Measurements from ENCODE around the gene RXFP3.

RXFP3 gene

GRCh38 chr5:33934176-33934575, 2.0 kb upstream of the RXFP3 start:
- Histone ChIP-seq H3K9me3 (ENCODE audit: control extremely low read depth in 1 of 5, control insufficient read depth in 4 of 5, insufficient read depth in 2 of 5, low read depth in 1 of 5, low read length in 4 of 5) (peaks cover 0 to 8% (median 0%) of the 10 kb centered on the region in 5 experiments), H3K27me3 (replicated peaks in 2 of 5; ENCODE audit: control insufficient read depth in 4 of 5, insufficient read depth in 5 of 5, low read length in 4 of 5) (peaks cover 0 to 45% (median 22%) of the 10 kb centered on the region in 5 experiments), H3K4me1 (ENCODE audit: control extremely low read depth in 1 of 4, control insufficient read depth in 4 of 4, insufficient read depth in 4 of 4, low read length in 3 of 4) (peaks cover 0 to 12% (median 8%) of the 10 kb centered on the region in 4 experiments), H3K36me3 (ENCODE audit: control insufficient read depth in 4 of 4, insufficient read depth in 4 of 4, low read length in 3 of 4) (no peaks in the 10 kb centered on the region), H3K4me3 (ENCODE audit: control insufficient read depth in 1 of 7, extremely low read depth in 1 of 7, insufficient read depth in 4 of 7, low read depth in 2 of 7, low read length in 6 of 7) (no peak overlapping the region), H3K27ac (ENCODE audit: insufficient read depth in 1 of 2, low read depth in 1 of 2, low read length in 2 of 2, poor library complexity in 1 of 2, severe bottlenecking in 2 of 2) (no peak overlapping the region)
- CTCF ChIA-PET, result interaction anchor here (0.8 to 2.3 kb wide), 10 partner anchors 10 to 517 kb away, joined by 3 to 12 read pairs (median 4); partner anchors contain the start of gene ADAMTS12
- 100% methylated on average over 1 of the region's 1 CpG for WGBS (ENCODE audit: insufficient coverage)
- POLR2A ChIA-PET, result no interaction called here
- DNase-seq, result no peak

GRCh38 chr5:33936004-33936380, 194 bp upstream of the RXFP3 start:
- POLR2A ChIA-PET, result interaction anchor here (0.8 kb wide), 1 partner anchor 16 kb away, joined by 3 read pairs; no protein-coding TSS in a partner anchor
- CTCF ChIA-PET, result interaction anchor here (0.6 to 2.3 kb wide), 7 partner anchors 27 to 913 kb away, joined by 3 to 12 read pairs (median 4); no protein-coding TSS in a partner anchor
- under 1% methylated on average over 21 of the region's 30 CpGs for WGBS (ENCODE audit: insufficient coverage)
- H3K36me3 ChIP-seq (ENCODE audit: control insufficient read depth in 4 of 4, insufficient read depth in 4 of 4, low read length in 3 of 4), result no peaks in the 10 kb centered on the region
- peaks cover 0 to 63% (median 31%) of the 10 kb centered on the region in 5 experiments for H3K27me3 ChIP-seq (replicated peaks in 2 of 5; ENCODE audit: control insufficient read depth in 4 of 5, insufficient read depth in 5 of 5, low read length in 4 of 5)
- peak overlapping the region in 5 of 7 experiments; percentile 33 to 59 (median 46) for H3K4me3 ChIP-seq (ENCODE audit: control insufficient read depth in 1 of 7, extremely low read depth in 1 of 7, insufficient read depth in 4 of 7, low read depth in 2 of 7, low read length in 6 of 7)
- H3K4me1 ChIP-seq (ENCODE audit: control extremely low read depth in 1 of 4, control insufficient read depth in 4 of 4, insufficient read depth in 4 of 4, low read length in 3 of 4), result peaks cover 0 to 12% (median 8%) of the 10 kb centered on the region in 4 experiments
- H3K27ac ChIP-seq (ENCODE audit: insufficient read depth in 1 of 2, low read depth in 1 of 2, low read length in 2 of 2, poor library complexity in 1 of 2, severe bottlenecking in 2 of 2), result no peak overlapping the region
- H3K9me3 ChIP-seq (ENCODE audit: control extremely low read depth in 1 of 5, control insufficient read depth in 4 of 5, insufficient read depth in 2 of 5, low read depth in 1 of 5, low read length in 4 of 5), result peaks cover 0 to 8% (median 0%) of the 10 kb centered on the region in 5 experiments
- peak; percentile 57 to 84 (median 80) for DNase-seq

- H3K27ac ChIP-seq (ENCODE audit: insufficient read depth in 1 of 2, low read depth in 1 of 2, low read length in 2 of 2, poor library complexity in 1 of 2, severe bottlenecking in 2 of 2), result no peak overlapping the region
- ChIA-PET POLR2A (no interaction called here), CTCF (no interaction called here)
- DNase-seq, result no peak
- H3K9me3 ChIP-seq (ENCODE audit: control extremely low read depth in 1 of 5, control insufficient read depth in 4 of 5, insufficient read depth in 2 of 5, low read depth in 1 of 5, low read length in 4 of 5), result peaks cover 0 to 8% (median 0%) of the 10 kb centered on the region in 5 experiments
- H3K27me3 ChIP-seq (replicated peaks in 2 of 5; ENCODE audit: control insufficient read depth in 4 of 5, insufficient read depth in 5 of 5, low read length in 4 of 5), result peaks cover 0 to 72% (median 31%) of the 10 kb centered on the region in 5 experiments
- peak overlapping the region in 1 of 7 experiments; percentile 59 for H3K4me3 ChIP-seq (ENCODE audit: control insufficient read depth in 1 of 7, extremely low read depth in 1 of 7, insufficient read depth in 4 of 7, low read depth in 2 of 7, low read length in 6 of 7)
- 38% methylated on average over 38 of the region's 54 CpGs for WGBS (ENCODE audit: insufficient coverage)
- no peaks in the 10 kb centered on the region for H3K36me3 ChIP-seq (ENCODE audit: control insufficient read depth in 4 of 4, insufficient read depth in 4 of 4, low read length in 3 of 4)
- peaks cover 0 to 12% (median 8%) of the 10 kb centered on the region in 4 experiments for H3K4me1 ChIP-seq (ENCODE audit: control extremely low read depth in 1 of 4, control insufficient read depth in 4 of 4, insufficient read depth in 4 of 4, low read length in 3 of 4)
Observed at GRCh38 chr5:33937017-33937706, 976 bp downstream of the RXFP3 start.

GRCh38 chr5:33937707-33938506, 1.7 kb downstream of the RXFP3 start:
- peaks cover 0 to 77% (median 31%) of the 10 kb centered on the region in 5 experiments for H3K27me3 ChIP-seq (replicated peaks in 2 of 5; ENCODE audit: control insufficient read depth in 4 of 5, insufficient read depth in 5 of 5, low read length in 4 of 5)
- H3K4me3 ChIP-seq (ENCODE audit: control insufficient read depth in 1 of 7, extremely low read depth in 1 of 7, insufficient read depth in 4 of 7, low read depth in 2 of 7, low read length in 6 of 7), result no peak overlapping the region
- 22% methylated on average over 48 of the region's 54 CpGs for WGBS (ENCODE audit: insufficient coverage)
- no peaks in the 10 kb centered on the region for H3K36me3 ChIP-seq (ENCODE audit: control insufficient read depth in 4 of 4, insufficient read depth in 4 of 4, low read length in 3 of 4)
- DNase-seq, result peak in 1 of 3 donors; percentile 8
- POLR2A ChIA-PET, result no interaction called here
- no peak overlapping the region for H3K27ac ChIP-seq (ENCODE audit: insufficient read depth in 1 of 2, low read depth in 1 of 2, low read length in 2 of 2, poor library complexity in 1 of 2, severe bottlenecking in 2 of 2)
- H3K9me3 ChIP-seq (ENCODE audit: control extremely low read depth in 1 of 5, control insufficient read depth in 4 of 5, insufficient read depth in 2 of 5, low read depth in 1 of 5, low read length in 4 of 5), result peaks cover 0 to 8% (median 0%) of the 10 kb centered on the region in 5 experiments
- CTCF ChIA-PET, result no interaction called here
- H3K4me1 ChIP-seq (ENCODE audit: control extremely low read depth in 1 of 4, control insufficient read depth in 4 of 4, insufficient read depth in 4 of 4, low read length in 3 of 4), result peaks cover 0 to 12% (median 8%) of the 10 kb centered on the region in 4 experiments

- Histone ChIP-seq H3K36me3 (ENCODE audit: control insufficient read depth in 4 of 4, insufficient read depth in 4 of 4, low read length in 3 of 4) (no peaks in the 10 kb centered on the region), H3K27me3 (replicated peaks in 2 of 5; ENCODE audit: control insufficient read depth in 4 of 5, insufficient read depth in 5 of 5, low read length in 4 of 5) (peaks cover 0 to 79% (median 31%) of the 10 kb centered on the region in 5 experiments), H3K27ac (ENCODE audit: insufficient read depth in 1 of 2, low read depth in 1 of 2, low read length in 2 of 2, poor library complexity in 1 of 2, severe bottlenecking in 2 of 2) (no peak overlapping the region), H3K9me3 (ENCODE audit: control extremely low read depth in 1 of 5, control insufficient read depth in 4 of 5, insufficient read depth in 2 of 5, low read depth in 1 of 5, low read length in 4 of 5) (peaks cover 0 to 8% (median 0%) of the 10 kb centered on the region in 5 experiments), H3K4me3 (ENCODE audit: control insufficient read depth in 1 of 7, extremely low read depth in 1 of 7, insufficient read depth in 4 of 7, low read depth in 2 of 7, low read length in 6 of 7) (no peak overlapping the region), H3K4me1 (ENCODE audit: control extremely low read depth in 1 of 4, control insufficient read depth in 4 of 4, insufficient read depth in 4 of 4, low read length in 3 of 4) (peaks cover 0 to 12% (median 8%) of the 10 kb centered on the region in 4 experiments)
- DNase-seq, result no peak
- ChIA-PET CTCF (no interaction called here), POLR2A (no interaction called here)
- 29% methylated on average over 14 of the region's 14 CpGs for WGBS (ENCODE audit: insufficient coverage)
Observed at GRCh38 chr5:33938507-33938796, 2.3 kb downstream of the RXFP3 start.

- Histone ChIP-seq H3K4me1 (ENCODE audit: control extremely low read depth in 1 of 4, control insufficient read depth in 4 of 4, insufficient read depth in 4 of 4, low read length in 3 of 4) (peaks cover 0 to 12% (median 8%) of the 10 kb centered on the region in 4 experiments), H3K27ac (ENCODE audit: insufficient read depth in 1 of 2, low read depth in 1 of 2, low read length in 2 of 2, poor library complexity in 1 of 2, severe bottlenecking in 2 of 2) (no peak overlapping the region), H3K27me3 (replicated peaks in 2 of 5; ENCODE audit: control insufficient read depth in 4 of 5, insufficient read depth in 5 of 5, low read length in 4 of 5) (peaks cover 0 to 79% (median 31%) of the 10 kb centered on the region in 5 experiments), H3K9me3 (ENCODE audit: control extremely low read depth in 1 of 5, control insufficient read depth in 4 of 5, insufficient read depth in 2 of 5, low read depth in 1 of 5, low read length in 4 of 5) (peaks cover 0 to 8% (median 0%) of the 10 kb centered on the region in 5 experiments), H3K4me3 (ENCODE audit: control insufficient read depth in 1 of 7, extremely low read depth in 1 of 7, insufficient read depth in 4 of 7, low read depth in 2 of 7, low read length in 6 of 7) (no peak overlapping the region), H3K36me3 (ENCODE audit: control insufficient read depth in 4 of 4, insufficient read depth in 4 of 4, low read length in 3 of 4) (no peaks in the 10 kb centered on the region)
- DNase-seq, result no peak
- 19% methylated on average over 13 of the region's 15 CpGs for WGBS (ENCODE audit: insufficient coverage)
- CTCF ChIA-PET, result interaction anchor here (0.7 kb wide), 1 partner anchor 22 kb away, joined by 3 read pairs; no protein-coding TSS in a partner anchor
- POLR2A ChIA-PET, result no interaction called here
Observed at GRCh38 chr5:33938881-33939280, 2.7 kb downstream of the RXFP3 start.
